ENCODE measurements around the gene KCNQ1.

The KCNQ1 gene

DNA sequence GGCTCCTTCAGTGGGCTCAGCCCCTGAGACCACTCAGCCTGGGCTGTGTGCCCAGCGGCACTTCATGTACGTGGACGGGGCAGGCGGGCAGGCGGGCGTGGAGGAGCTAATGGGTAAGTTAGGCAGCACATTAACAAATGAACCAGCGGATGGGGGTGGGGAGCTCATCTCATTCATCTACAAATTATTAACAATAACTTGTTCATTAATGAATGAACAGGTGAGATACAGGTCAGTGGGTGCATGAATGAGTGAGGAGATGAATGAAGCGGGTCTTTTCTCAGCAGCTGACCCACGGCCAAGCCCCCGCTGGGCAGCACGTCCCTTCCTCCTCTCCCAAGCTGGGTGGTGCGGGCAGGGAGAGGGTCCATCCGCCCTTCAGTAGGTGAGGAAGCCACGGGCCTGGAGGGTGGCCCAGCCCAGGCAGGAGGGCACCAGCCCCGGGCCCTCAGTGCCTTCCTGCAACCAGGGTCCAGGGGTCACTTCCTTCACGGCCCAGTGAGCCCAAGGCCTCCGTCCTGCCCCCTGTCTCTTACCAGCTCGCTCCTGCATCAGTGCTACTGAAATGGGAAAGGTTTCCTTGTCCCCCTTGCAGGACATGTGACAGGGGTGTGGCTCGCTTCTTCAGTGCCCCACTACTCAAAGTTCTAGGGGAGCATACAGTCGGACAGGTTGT lies 315.5 kb downstream of the KCNQ1 start:
- DNase-seq (ENCODE audit: extremely low read depth, low read depth) = no peak
- no peak for TF ChIP-seq CTCF (IDR thresholded peaks at IDR 0.05; ENCODE audit: low read depth, low read length)

- no peak for TF ChIP-seq CTCF (IDR thresholded peaks at IDR 0.05; ENCODE audit: low read depth, low read length)
- DNase-seq (ENCODE audit: extremely low read depth, low read depth) = no peak
Measured at GRCh38 chr11:2761131-2762030, 316.6 kb downstream of the KCNQ1 start.

GRCh38 chr11:2762031-2762380 lies 317.2 kb downstream of the KCNQ1 start:
- no peak for TF ChIP-seq CTCF (IDR thresholded peaks at IDR 0.05; ENCODE audit: low read depth, low read length)
- DNase-seq (ENCODE audit: extremely low read depth, low read depth) = no peak

DNA sequence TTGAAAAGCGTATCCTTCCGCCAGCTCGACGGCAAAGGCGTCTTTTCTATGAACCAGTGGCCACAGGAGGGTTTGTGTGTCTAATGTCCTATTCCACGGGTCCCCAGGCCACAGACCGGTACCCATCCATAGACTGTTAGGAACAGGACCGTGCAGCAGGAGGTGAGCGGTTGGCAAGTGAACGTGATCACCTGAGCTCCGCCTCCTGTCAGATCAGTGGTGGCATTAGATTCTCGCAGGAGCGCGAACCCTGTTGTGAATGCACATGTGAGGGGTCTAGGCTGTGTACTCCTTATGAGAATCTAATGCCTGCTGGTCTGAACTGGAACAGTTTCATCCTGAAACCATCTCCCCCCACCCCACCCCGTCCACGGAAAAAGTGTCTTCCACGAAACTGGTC lies 317.6 kb downstream of the KCNQ1 start:
- TF ChIP-seq CTCF (IDR thresholded peaks at IDR 0.05; ENCODE audit: low read depth, low read length) = no peak
- no peak for DNase-seq (ENCODE audit: extremely low read depth, low read depth)

DNA sequence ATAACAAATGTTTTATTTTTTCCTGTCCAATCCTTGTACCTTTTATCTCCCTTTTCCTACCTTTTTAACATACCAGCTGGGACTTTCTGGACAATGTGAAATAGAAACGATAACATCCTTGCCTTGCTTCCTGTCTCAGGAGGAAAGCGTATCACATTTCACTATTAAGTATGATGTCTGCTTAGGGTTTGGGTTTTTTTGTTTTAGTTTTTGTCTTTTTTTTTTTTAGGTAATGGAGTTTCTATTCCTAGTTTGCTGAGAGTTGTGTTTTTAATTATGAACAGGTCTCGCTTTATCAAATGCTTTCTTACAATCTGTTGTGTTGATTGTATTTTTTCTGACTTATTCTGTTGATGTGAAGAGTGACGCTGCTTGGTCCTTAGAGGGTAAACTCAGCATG lies 319.2 kb downstream of the KCNQ1 start:
- TF ChIP-seq CTCF (IDR thresholded peaks at IDR 0.05; ENCODE audit: low read depth, low read length) = no peak
- DNase-seq (ENCODE audit: extremely low read depth, low read depth) = no peak

- no peak for DNase-seq (ENCODE audit: extremely low read depth, low read depth)
- TF ChIP-seq CTCF (IDR thresholded peaks at IDR 0.05; ENCODE audit: low read depth, low read length) = no peak
Measured at GRCh38 chr11:2765491-2765890, 320.7 kb downstream of the KCNQ1 start.

- DNase-seq (ENCODE audit: extremely low read depth, low read depth) = no peak
- no peak for TF ChIP-seq CTCF (IDR thresholded peaks at IDR 0.05; ENCODE audit: low read depth, low read length)
Measured at GRCh38 chr11:2766166-2766565, 321.4 kb downstream of the KCNQ1 start.
